HepG2 (cell line): ENCODE measurements around the gene ADH1C. TPM values are rescaled to one million over a fixed set of nuclear protein-coding genes. Genes with fewer than 3 reads are reported as not detected.

Experiments
- ATAC-seq: fragments of 200-7000 bp; cut with Tn5 transposase; 3 replicates; pipeline ENCODE4 v1.9.1; 2020; ENCODE audit warnings: mild to moderate bottlenecking, moderate library complexity
- Bru-seq: library from RNA; stranded (reverse); fragments of 400-500 nt; gene quantifications from one replicate; lab custom pipeline; 2021; lab: Mats Ljungman, UMichigan
- BruChase-seq, 2 experiments: library from RNA; stranded (reverse); fragments of 400-500 nt; gene quantifications; one replicate each; lab custom pipeline; 2021; lab: Mats Ljungman, UMichigan
- BruUV-seq: library from RNA; stranded (reverse); fragments of 400-500 nt; replicated peaks from 2 replicates; lab custom pipeline; 2021; lab: Mats Ljungman, UMichigan
- CTCF ChIA-PET: fragments of 300-600 bp; formaldehyde crosslinking; extraction: SDS; loops from one replicate; lab custom pipeline; 2021; ENCODE audit warnings: low total read pairs, inconsistent platforms, low intra/inter-chr PET ratio; lab: Yijun Ruan, JAX
- POLR2A ChIA-PET: fragments of 350-600 bp; sonication (Branson Sonifier 250); formaldehyde crosslinking; loops from one replicate; lab custom pipeline; 2020; ENCODE audit warnings: antibody characterized with exemption, inconsistent platforms; lab: Yijun Ruan, JAX
- DNase-seq: peaks from one replicate; pipeline ENCODE4 v3.0.0-alpha.2; 2015; ENCODE audit warnings: low spot score
- FAIRE-seq: peaks from 3 replicates; lab custom pipeline; 2011; peaks lifted over from hg19 to GRCh38; lab: Jason Lieb, UNC
- H2AFZ ChIP-seq: one replicate; pipeline ENCODE4 v1.6.1; 2011; ENCODE audit warnings: low read length, inconsistent platforms
- H3K27ac ChIP-seq: fragments of 300-600 bp; 3 replicates; pipeline ENCODE4 v1.8.0; 2011; ENCODE audit warnings: mixed run types, mild to moderate bottlenecking, mixed read lengths, low read length, inconsistent platforms; ENCODE audit not compliant: insufficient read depth; ENCODE audit errors: extremely low read length
- H3K27me3 ChIP-seq, 2 experiments: fragments of 200-600 bp in 1 of 2; 2 replicates in 1 of 2; 3 replicates in 1 of 2; pipeline versions ENCODE4 v1.6.0 to v1.8.0; 2011; ENCODE audit warnings: low read length in 2 of 2, mild to moderate bottlenecking in 2 of 2, moderate library complexity in 2 of 2, inconsistent platforms in 1 of 2; ENCODE audit not compliant: insufficient read depth in 2 of 2, control insufficient read depth in 1 of 2
- H3K36me3 ChIP-seq, 2 experiments: fragments of 200-600 bp in 1 of 2; replicated peaks in 1 of 2; 2 replicates in 1 of 2; 3 replicates in 1 of 2; pipeline versions ENCODE4 v1.5.1 to v1.8.0; 2011; ENCODE audit warnings: low read length in 2 of 2, inconsistent platforms in 1 of 2; ENCODE audit not compliant: insufficient read depth in 2 of 2, control insufficient read depth in 1 of 2
- H3K4me1 ChIP-seq: 2 replicates; pipeline ENCODE4 v1.5.1; 2012; ENCODE audit warnings: low read length, inconsistent platforms; ENCODE audit not compliant: insufficient read depth
- H3K4me2 ChIP-seq: 2 replicates; pipeline ENCODE4 v1.6.0; 2011; ENCODE audit warnings: low read depth, low read length, inconsistent platforms
- H3K4me3 ChIP-seq, 3 experiments: fragments of 200-600 bp in 1 of 3; sonication (generic), shearing (Covaris generic) in 1 of 3; replicated peaks in 1 of 3; 2 replicates each; pipeline ENCODE4 v1.5.1; 2011 to 2016; ENCODE audit warnings: low read length in 3 of 3, inconsistent platforms in 2 of 3, low read depth in 2 of 3, mild to moderate bottlenecking in 2 of 3, control low read depth in 1 of 3, mixed read lengths in 1 of 3; ENCODE audit not compliant: insufficient read depth in 1 of 3
- H3K79me2 ChIP-seq: one replicate; pipeline ENCODE4 v1.6.1; 2011; ENCODE audit warnings: low read length, inconsistent platforms; ENCODE audit not compliant: insufficient read depth
- H3K9ac ChIP-seq: 2 replicates; pipeline ENCODE4 v1.6.0; 2011; ENCODE audit warnings: mild to moderate bottlenecking, low read depth, low read length, inconsistent platforms; ENCODE audit not compliant: insufficient read depth
- H3K9me3 ChIP-seq: 2 replicates; pipeline ENCODE4 v1.5.1; 2012; ENCODE audit warnings: mild to moderate bottlenecking, low read length
- H4K20me1 ChIP-seq: 2 replicates; pipeline ENCODE4 v1.6.0; 2011; ENCODE audit warnings: inconsistent platforms, mild to moderate bottlenecking, low read length, moderate library complexity; ENCODE audit not compliant: insufficient read depth
- HNF1A ChIP-seq, 2 experiments: sonication (generic) in 1 of 2; formaldehyde crosslinking in 1 of 2; IDR thresholded peaks; 2 replicates each; pipeline versions ENCODE4 v1.4.0 to v1.6.1; 2016 to 2020; ENCODE audit warnings: borderline replicate concordance in 1 of 2, low read depth in 1 of 2, mild to moderate bottlenecking in 1 of 2, missing genetic modification reagents in 1 of 2
- RERE ChIP-seq: IDR thresholded peaks from 2 replicates; pipeline ENCODE4 v1.6.1; 2016; ENCODE audit warnings: low read depth, missing genetic modification reagents, missing compliant biosample characterization
- ZMAT3 ChIP-seq: sonication (generic); formaldehyde crosslinking; conservative IDR thresholded peaks from 2 replicates; pipeline ENCODE4 v1.7.0; 2021; ENCODE audit warnings: missing genetic modification reagents
- ZNF160 ChIP-seq: sonication (generic); formaldehyde crosslinking; IDR thresholded peaks from 2 replicates; pipeline ENCODE4 v1.8.0; 2022; ENCODE audit warnings: mild to moderate bottlenecking, inconsistent platforms, missing genetic modification reagents
- ZNF263 ChIP-seq: sonication (generic); formaldehyde crosslinking; IDR thresholded peaks from 2 replicates; pipeline ENCODE4 v1.4.0; 2020; ENCODE audit warnings: missing genetic modification reagents
- WGBS: methylation state at CpG from one replicate; pipeline ENCODE4 v1.1.6; 2017; ENCODE audit warnings: low lambda C conversion rate; 5-methylcytosine and 5-hydroxymethylcytosine counted together
- in situ Hi-C: cut with HindIII; loops from 2 replicates; pipeline ENCODE4 v1.10.0; 2017; ENCODE audit warnings: low pct_unique_long_range_greater_than_20kb; ENCODE audit not compliant: extremely low pct_ligation_motif_present
- intact Hi-C: fragments of 100-400 bp; cut with micrococcal nuclease; formaldehyde crosslinking; loops from one replicate; pipeline ENCODE4 v1.10.0; 2022; ENCODE audit not compliant: unreplicated experiment
- long read RNA-seq, 2 experiments: library from RNA in 1 of 2; library from polyadenylated mRNA in 1 of 2; stranded (forward) in 1 of 2; unstranded in 1 of 2; transcript quantifications; one replicate each; pipeline ENCODE4 v2.0.0, GENCODE V29; 2019 to 2022
- polyA minus RNA-seq, 3 experiments: library from RNA; depleted of rRNA, polyadenylated mRNA; stranded (reverse); fragments of >200 nt; gene quantifications; 2 replicates each; pipeline ENCODE4 v1.2.3, GENCODE V29; 2011; ENCODE audit warnings: low replicate concordance in 1 of 3
- polyA plus RNA-seq, 8 experiments: library from polyadenylated mRNA; depleted of rRNA in 3 of 8; stranded (reverse) in 7 of 8; unstranded in 1 of 8; fragments of >200 nt; fragmentation: Illumina TruSeq in 4 of 8; extraction: Trizol in 4 of 8; gene quantifications; 2 replicates each; pipeline versions ENCODE4 v1.2.1 to v1.2.3, GENCODE V29; 2011 to 2016; ENCODE audit warnings: low read depth in 4 of 8, missing spikeins in 1 of 8, mixed read lengths in 1 of 8; ENCODE audit not compliant: insufficient read depth in 1 of 8
- total RNA-seq, 5 experiments: library from RNA; depleted of rRNA; stranded (reverse); fragments of >200 nt; fragmentation: Illumina TruSeq; extraction: Trizol; gene quantifications; 2 replicates each; pipeline ENCODE4 v1.2.3, GENCODE V29; 2016; ENCODE audit warnings: low read depth in 1 of 5

ADH1C gene
- total RNA-seq (2016; rRNA removed; fragmentation: Illumina TruSeq; extraction: Trizol) (not detected in 2 replicates), polyA plus RNA-seq (2011; rRNA removed) (not detected in 2 replicates), polyA minus RNA-seq (2011; rRNA and poly(A)+ RNA removed; ENCODE audit: low replicate concordance) (not detected in 2 replicates), Bru-seq, nascent RNA (not detected), BruChase-seq, experiment 1, labeled RNA remaining after a 6-hour chase (percentile 21 among the genes with signal in this experiment), BruChase-seq, experiment 2, labeled RNA remaining after a 2-hour chase (not detected)
- not detected in 2 replicates for total RNA-seq (2016; cell fraction: cytosol; rRNA removed; fragmentation: Illumina TruSeq; extraction: Trizol; ENCODE audit: low read depth)
- not detected in 2 replicates for total RNA-seq (2016; cell fraction: insoluble cytoplasmic fraction; rRNA removed; fragmentation: Illumina TruSeq; extraction: Trizol)
- total RNA-seq (2016; cell fraction: membrane; rRNA removed; fragmentation: Illumina TruSeq; extraction: Trizol), result not detected in 2 replicates
- not detected in 2 replicates for total RNA-seq (2016; cell fraction: nucleus; rRNA removed; fragmentation: Illumina TruSeq; extraction: Trizol)
- not detected in 2 replicates for polyA plus RNA-seq (2011; cell fraction: cytosol; rRNA removed)
- 0.21 TPM in 1 of 2 replicates, not detected in the other for polyA plus RNA-seq (2011; cell fraction: nucleus; rRNA removed)
- polyA plus RNA-seq (2012), result 0.11 TPM in 2 replicates
- not detected in 2 replicates for polyA plus RNA-seq (2016; cell fraction: cytosol; fragmentation: Illumina TruSeq; extraction: Trizol; ENCODE audit: low read depth)
- polyA plus RNA-seq (2016; cell fraction: insoluble cytoplasmic fraction; fragmentation: Illumina TruSeq; extraction: Trizol; ENCODE audit: low read depth), result not detected in 2 replicates
- not detected in 2 replicates for polyA plus RNA-seq (2016; cell fraction: membrane; fragmentation: Illumina TruSeq; extraction: Trizol; ENCODE audit: low read depth)
- not detected in 2 replicates for polyA plus RNA-seq (2016; cell fraction: nucleus; fragmentation: Illumina TruSeq; extraction: Trizol; ENCODE audit: insufficient read depth, low read depth)
- polyA minus RNA-seq (2011; cell fraction: cytosol; rRNA and poly(A)+ RNA removed), result not detected in 2 replicates
- not detected in 2 replicates for polyA minus RNA-seq (2011; cell fraction: nucleus; rRNA and poly(A)+ RNA removed)
- long read RNA-seq, experiment 1, result 0 reads
- long read RNA-seq, experiment 2, result 0 reads

GRCh38 chr4:99352602-99353537 is at the start of gene ADH1C:
Gene ADH1C, minus strand, starts transcription at chr4:99352746. Its CDS starts 71 bp downstream, at chr4:99352675.
- no peaks in the 10 kb centered on the region for H3K27me3 ChIP-seq
- no peak within 1 kb of the TSS for H3K9ac ChIP-seq
- no TSS peak for BruUV-seq
- no peaks in the 10 kb centered on the region for H4K20me1 ChIP-seq
- no peak for DNase-seq
- H3K4me2 ChIP-seq, result peak within 1 kb of the TSS; percentile 18; the same call in 1 of the 2 replicates
- H3K4me3 ChIP-seq, result no peak within 1 kb of the TSS
- H3K9me3 ChIP-seq, result no peaks in the 10 kb centered on the region
- no peak for FAIRE-seq
- intact Hi-C loops (no loop called here), in situ Hi-C loops (no loop called here)
- ChIA-PET POLR2A (no interaction called here), CTCF (no interaction called here)
- H3K79me2 ChIP-seq, result no peaks in the 10 kb centered on the region
- WGBS, result 41% methylated on average over 10 of the region's 10 CpGs
- no peak within 1 kb of the TSS for H3K27ac ChIP-seq
- no peak within 1 kb of the TSS for H2AFZ ChIP-seq
- H3K36me3 ChIP-seq, result no peaks in the 10 kb centered on the region
- ATAC-seq, result peak; percentile 43; the same call in 2 of the 3 replicates
- H3K4me1 ChIP-seq, result peaks cover 9% of the 10 kb centered on the region
- no peak for TF ChIP-seq ZNF263 (CRISPR knock-in tag)
- no peak for TF ChIP-seq HNF1A (IDR thresholded peaks at IDR 0.05; ENCODE audit: low read depth)
- no peak for TF ChIP-seq HNF1A (CRISPR knock-in tag; IDR thresholded peaks at IDR 0.05; ENCODE audit: borderline replicate concordance)
- no peak for TF ChIP-seq ZNF160
- TF ChIP-seq ZMAT3 (CRISPR knock-in tag), result no peak
- TF ChIP-seq RERE (CRISPR knock-in tag), result no peak
